Hypothalamus (tissue), 51 donors: ENCODE data around the gene MGAT2.
"Not testable (repeated sequence)": the region's sequence is repeated elsewhere in the genome, so short reads cannot be mapped to it uniquely, and the experiment has no call there.

Experiments
- DNase-seq, 51 donors: peaks; one replicate each; lab custom pipeline; 2025; lab: John Stamatoyannopoulos, UW

The MGAT2 gene

DNA sequence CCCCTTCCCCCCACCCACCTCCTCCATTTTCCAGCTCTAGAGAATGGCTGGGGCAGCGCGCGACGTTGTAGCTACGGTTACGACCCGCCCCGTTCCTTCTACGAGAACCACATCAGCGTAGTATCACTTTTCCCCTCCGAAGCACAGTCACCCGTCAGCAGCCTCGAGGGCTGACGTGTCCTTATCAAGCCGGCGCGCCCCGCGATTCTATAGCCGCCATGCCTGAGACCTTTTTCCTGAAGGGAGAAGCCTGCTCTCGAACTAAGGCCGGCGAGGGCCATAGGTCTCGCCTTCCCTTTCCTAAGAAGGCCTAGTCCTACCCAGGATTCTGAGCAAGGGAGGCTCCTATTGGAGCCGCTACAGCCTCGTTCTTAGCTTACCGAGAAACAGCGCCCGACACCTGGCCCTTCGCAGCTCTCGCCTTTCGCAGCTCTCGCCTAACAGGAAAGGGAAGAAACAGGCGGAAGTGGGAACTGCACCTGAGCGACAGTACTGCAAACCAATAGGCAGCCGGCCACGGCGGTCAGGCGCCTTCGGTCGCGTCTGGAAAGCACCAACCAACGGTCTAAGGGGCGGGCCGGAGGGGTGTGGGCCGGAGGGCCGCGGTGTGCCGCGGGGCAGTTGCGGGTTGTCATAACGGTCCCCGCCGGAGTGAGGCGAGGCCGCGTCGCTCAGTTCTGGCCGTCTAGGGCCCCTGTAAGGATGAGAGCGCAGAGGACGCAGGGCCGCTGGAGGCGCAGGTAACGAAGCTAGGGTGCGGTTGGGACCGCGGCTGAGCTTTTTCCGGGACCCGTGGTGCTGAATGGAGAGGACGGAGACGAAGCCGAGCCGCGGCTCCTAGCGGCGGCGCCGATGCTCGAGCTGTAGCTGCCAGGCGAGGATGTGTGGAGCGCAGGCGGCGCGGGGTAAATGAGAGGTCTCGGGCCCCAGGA is at the start of gene MGAT2, which contains the start of gene RPL36AL:
TSS of gene MGAT2 (plus strand) at position 618 of the 932 bp plus-strand sequence. CDS start 470 bp downstream, outside the sequence.
TSS of gene RPL36AL (minus strand) at position 445 of the 932 bp plus-strand sequence. CDS start 1,522 bp downstream, outside the sequence.
- peak; percentile 77 to 99 (median 96) for DNase-seq

DNA sequence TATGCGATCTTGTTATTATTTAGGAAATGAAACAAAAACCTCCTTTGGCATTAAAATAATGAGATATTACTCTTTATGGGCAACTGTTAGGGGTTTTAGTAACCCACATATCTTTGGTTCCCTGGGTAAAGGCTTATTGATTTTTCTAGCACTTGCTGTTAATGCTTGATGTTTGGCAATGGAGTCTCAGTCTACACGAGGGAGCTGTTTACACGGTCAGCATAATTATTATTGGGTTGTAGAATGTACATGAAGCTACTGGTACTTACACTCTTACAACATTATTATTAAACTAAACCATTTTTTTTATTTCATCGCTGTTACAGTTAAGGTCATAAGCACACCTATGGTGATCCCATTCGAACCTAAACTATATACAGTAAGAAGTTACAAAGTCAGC is 46.6 kb upstream of the MGAT2 start:
- DNase-seq: no peak

DNA sequence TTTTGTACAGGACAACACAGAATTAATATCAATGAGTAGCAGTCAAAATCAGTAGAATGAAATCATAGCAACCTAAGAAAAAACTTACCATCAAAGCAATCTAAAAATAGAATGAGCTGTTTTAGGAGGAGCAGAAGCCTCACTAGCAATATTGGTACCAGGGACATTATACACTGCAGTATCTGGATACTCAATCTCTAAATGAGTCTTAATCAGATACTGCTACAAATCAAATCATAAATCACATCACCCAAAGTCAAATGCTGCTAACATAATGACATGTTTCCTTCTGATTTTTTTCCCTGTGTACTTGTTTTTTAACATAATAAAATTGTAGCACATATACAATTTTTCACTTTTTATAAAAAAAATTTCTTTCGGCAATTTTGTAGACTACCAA is 42.5 kb upstream of the MGAT2 start:
- no peak for DNase-seq

DNA sequence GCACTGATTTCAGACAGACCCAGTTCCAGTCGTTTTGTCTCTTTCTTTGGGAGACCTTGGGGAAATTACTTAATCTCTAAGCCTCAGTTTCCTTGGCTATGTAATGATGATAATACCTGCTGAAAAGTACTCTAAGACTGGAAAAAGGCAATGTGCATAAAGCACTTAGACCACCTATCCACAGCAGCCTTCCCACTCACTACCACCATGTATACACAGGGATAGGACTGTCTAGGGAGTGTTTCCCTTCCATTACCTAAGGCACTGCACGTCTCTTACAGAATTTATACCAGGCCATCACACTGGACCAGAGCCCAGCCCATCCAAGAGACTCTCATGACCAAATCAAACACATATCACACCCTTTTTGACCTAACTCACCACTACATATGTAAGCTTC is 40.8 kb upstream of the MGAT2 start:
- DNase-seq: no peak

DNA sequence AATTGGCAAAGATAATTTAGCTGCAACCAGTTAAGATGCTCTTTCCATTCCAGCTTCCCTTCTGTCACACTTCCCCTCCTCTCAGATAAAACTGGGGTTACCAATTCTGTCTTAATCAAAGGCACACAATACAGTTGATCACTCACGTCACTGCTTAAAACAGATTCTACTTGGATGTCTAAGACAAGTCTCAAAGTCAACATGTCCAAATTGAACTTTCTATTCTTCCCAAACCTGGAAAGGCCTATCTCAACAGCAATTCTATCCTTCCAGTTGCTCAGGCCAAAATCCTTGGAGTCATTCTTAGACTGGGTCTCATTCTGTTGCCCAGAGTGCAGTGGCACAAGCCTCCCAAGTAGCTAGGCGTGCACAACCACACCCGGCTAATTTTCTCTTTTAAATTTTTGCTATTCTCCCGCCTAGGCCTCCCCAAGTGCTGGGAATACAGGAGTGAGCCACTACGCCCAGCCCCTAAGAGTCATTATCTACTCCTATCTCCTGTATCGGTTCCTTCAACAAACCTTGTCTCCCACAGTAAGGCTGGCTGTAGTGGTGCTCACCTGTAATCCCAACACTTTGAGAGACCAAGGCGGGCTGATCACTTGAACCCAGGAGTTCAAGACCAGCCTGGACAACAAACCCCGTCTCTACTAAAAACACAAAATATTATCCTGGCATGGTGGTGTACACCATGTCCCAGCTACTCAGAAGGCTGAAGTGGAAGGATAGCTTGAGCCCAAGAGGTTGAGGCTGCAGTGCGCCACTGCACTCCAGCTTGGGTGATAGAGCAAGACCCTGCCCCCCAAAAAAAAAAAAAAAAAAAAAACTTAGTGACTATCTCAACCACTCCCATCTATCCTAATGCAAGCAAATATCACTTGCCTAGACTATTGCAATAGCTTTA is 39.1 kb upstream of the MGAT2 start:
- DNase-seq: no peak

DNA sequence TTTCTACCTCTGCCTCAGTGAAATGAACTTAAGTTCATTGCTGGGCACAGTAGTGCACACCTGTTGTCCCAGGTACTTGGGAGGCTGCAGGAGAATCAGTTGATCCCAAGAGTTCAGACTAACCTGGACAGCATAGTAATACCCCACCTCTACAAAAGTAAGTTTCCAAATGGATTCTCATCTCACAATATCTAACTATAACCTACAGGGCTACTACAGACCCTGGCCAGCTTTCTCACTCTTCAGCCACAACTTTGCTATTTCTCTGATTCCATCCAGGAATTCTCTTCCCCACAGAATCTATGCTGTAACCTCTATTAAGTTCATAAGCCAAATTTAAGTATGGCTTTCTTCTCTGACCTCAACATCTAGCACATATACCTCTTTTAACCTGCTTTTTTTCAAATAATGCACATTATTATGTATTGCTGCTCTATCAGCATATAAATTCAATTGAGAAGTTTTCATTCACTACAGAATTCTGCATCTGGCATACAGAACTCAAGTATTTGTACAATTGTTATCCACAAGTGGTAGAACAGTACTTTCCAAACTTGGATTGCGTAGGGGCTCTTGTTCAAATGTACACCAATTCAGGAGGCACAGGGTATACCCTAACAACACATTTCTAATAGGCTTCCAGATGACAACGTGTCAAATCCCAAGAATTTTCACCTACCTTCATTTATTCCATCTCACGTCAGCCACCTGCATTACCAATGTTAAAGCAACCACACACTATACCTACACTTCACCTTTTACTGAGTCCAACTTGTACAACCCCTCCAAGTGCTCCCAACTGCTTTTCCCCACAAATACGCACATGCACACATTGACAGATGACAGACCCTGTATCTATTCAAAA is 38.3 kb upstream of the MGAT2 start:
- DNase-seq: no peak

DNA sequence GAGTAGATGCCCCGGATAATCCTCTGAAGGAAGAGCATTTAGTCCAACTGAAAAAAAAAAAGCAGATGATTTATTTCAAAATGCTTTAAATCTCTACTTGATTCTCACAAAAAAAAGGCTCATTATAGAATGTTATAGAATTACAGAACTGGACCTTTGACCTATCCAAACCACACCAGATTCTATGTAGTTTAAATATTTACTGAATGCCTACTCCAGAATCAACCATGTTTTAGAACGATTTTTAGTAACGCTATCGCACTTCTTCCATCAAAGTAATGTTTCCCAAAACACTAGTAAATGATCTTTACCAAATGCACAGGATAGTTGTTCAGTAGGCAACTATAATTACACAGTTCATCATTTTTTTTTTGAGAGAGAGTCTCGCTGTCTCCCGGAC is 37.0 kb upstream of the MGAT2 start:
- DNase-seq: no peak

DNA sequence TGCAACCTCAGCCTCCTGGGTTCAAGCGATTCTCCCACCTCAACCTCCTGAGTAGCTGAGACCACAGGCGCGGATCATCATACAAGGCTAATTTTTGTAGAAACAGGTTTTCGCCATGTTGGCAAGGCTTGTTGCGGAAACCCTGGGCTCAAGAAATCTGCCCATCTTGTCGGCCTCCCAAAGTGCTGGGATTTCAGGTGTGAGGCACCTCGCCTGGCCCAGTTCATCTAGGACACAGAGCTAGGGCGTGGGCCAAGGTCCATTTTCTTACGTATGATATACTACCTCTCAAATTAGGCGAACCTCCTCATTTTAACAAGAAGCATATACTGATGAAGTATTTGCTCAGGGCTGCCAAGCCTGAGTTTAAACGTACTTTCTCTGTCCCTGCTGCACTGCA is 36.5 kb upstream of the MGAT2 start:
- DNase-seq: no peak

DNA sequence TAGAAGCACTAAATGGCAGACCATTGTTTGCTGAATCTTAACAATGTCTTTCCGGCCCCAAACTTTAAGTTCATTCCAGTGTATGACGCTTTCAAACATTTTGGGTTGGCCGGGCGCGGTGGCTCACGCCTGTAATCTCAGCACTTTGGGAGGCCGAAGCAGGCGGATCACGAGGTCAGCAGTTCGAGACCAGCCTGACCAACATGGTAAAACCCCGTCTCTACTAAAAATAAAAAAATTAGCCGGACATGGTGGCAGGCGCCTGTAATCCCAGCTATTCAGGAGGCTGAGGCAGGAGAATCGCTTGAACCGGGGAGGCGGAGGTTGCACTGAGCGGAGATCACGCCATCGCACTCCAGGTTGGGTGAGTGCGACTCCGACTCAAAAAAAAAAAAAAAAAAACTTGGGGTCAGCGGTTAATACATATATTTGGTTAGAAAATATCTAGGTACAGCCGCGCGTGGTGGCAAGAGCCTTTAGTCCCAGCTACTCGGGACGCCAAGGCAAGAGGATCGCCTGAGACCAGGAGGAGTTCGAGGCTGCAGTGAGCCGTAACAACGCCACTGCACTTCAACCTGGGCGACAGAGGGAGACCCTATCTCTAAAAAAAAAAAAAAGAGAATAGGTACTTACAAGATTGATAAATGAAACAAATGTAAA is 35.5 kb upstream of the MGAT2 start:
- DNase-seq: not testable (repeated sequence)

DNA sequence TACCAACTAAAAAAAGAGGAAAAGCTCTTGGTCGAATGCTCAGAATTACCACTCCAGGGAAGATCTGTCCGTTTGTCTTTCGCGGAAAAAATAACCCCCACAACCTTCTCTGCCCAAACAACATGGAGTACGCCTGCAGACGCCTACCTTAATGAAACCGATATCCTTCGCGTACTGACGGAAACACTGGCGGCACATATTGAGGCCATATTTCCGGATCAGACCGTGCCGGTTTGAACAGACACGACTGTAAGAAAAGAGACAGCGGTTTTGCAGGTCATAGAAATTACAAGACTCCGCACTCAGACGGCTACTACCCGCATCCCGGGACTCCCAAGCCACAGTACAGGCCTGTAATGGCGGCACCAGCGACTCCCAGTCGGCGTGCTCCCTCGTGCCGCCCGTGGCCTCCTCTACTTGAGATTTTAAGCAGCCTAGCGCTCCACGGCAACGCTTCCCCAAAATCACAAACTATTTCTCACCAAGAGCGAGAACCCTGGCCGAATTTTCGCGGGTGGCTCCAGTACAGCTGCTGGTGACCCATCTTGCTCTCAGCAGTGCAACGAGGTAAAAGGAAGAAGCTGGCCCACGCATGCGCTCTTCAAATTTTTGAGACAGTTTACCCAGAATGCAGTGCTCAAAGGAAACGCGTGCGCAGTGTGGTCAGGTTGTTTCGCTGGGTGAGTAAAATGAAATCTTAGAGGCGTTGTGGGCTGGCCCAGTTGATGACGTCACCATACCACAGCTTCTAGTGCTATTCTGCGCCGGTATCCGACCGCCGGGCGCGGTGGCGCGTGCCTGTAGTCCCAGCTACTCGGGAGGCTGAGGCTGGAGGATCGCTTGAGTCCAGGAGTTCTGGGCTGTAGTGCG is 34.6 kb upstream of the MGAT2 start, which contains the start of gene RPS29:
TSS of gene RPS29 (minus strand) at position 578 of the 870 bp plus-strand sequence. CDS start at position 544, 34 bp downstream.
- peak; percentile 74 to 99 (median 92) for DNase-seq

DNA sequence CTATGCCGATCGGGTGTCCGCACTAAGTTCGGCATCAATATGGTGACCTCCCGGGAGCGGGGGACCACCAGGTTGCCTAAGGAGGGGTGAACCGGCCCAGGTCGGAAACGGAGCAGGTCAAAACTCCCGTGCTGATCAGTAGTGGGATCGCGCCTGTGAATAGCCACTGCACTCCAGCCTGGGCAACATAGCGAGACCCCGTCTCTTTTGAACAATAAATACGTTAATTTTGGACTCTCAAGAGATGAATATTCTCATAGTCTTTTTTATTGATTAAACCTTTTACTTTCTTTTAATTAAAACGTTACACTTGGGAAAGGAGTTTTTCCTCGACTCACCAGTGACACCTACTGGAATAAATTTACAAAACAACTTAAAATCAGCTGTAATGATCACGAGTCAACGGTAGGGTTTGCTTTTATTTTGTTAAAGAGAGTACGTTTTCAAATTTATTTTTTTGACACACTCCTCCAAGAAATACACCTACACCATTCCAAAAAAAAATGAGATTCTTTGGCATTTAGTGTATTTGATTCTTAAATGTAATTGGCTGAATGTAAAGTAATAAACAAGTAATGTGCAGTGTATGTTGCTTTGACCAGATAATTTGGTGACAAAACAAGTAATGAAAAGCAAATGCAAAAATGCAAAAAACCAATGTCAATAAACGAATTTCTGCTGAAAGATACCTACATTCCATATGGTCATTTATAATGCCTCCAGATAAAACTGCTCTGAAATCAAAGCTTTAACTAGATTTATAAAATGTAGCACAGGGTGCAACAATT is 33.7 kb upstream of the MGAT2 start:
- DNase-seq: peak in 6 of 51 donors; percentile 22 to 78 (median 43)

DNA sequence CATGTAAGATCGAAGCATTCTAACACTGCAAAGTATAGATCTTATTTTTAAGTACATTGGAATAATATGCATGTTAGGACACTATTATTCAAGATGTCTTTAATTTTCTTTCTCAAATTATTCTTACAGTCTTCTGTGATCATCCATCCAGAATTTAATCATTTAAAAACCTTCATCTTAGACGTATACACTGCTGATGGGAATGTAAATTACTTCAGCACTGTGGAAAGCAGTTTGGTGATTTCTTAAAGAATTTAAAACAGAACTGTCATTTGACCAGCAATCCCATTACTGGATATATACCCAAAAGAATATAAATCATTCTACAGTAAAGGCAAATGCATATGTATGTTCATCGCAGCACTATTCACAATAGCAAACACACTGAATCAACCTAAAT is 31.2 kb upstream of the MGAT2 start:
- DNase-seq: no peak

DNA sequence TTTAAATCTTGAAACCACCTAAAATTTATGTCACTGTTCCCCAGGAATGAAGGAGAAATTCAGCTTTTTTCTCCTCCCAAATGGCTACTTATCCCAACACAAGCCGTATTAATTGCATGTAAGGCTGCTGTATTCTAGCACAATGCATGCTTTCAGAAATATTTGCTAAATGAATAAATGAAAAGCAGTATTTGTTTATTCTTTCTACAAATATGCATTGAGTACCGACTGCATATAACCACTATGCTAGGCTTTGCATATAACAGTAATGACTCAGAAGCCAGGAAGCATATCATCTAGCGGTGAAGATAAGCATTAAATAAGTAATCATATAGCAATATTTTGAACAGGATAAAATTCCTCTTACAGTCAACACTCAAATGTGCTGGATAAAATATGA is 27.6 kb upstream of the MGAT2 start:
- DNase-seq: no peak

DNA sequence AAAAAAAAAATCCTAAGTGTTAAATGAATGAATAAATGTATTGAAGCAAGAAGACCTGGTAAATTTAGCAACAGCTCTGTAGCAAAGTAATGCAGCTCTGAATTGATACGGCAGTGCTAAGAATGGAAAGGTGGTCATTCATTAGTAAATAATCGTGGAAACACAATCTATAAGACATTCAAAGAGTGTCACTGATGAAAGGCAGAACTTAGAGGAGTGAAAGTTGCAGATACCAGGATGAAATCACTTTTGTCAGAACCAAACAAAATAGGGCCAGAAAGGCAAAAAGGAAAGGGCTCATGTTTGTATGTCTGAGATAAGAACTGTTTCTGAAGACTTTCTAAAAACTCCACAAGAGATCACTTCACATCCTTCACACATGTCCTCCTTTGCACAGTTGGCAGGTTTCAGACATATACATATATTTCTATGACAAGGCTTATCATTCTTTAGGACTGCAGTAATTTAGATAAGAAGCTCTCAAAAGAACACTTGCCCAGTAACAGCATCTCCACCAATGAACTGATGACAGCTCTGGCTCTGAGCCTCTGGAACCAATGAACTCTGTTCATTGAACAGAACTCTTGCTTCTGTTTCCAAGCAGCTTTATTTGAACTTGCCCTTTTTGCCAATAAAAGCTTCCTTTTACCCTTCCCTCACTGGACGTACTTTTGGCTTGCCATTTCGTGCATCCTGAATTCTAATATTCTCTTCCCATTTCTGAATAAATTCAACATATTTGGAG is 26.1 kb upstream of the MGAT2 start:
- DNase-seq: peak in 5 of 51 donors; percentile 0 to 15 (median 8)

DNA sequence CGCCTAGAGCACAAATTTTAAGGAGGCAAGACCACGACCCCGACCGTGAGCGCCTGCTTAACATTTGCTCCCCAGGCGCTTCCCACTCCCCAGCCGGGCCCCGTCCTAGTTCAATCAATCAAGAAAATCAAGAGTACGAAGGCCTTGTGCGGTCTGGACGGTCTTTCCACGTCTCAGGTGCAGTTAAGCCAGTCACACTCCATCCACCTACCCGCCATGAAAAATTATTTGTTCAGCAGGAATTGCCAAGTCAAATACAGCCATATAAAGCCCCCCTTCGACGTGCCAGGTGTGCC is 22.5 kb upstream of the MGAT2 start:
- peak in 4 of 51 donors; percentile 17 to 55 (median 30) for DNase-seq

DNA sequence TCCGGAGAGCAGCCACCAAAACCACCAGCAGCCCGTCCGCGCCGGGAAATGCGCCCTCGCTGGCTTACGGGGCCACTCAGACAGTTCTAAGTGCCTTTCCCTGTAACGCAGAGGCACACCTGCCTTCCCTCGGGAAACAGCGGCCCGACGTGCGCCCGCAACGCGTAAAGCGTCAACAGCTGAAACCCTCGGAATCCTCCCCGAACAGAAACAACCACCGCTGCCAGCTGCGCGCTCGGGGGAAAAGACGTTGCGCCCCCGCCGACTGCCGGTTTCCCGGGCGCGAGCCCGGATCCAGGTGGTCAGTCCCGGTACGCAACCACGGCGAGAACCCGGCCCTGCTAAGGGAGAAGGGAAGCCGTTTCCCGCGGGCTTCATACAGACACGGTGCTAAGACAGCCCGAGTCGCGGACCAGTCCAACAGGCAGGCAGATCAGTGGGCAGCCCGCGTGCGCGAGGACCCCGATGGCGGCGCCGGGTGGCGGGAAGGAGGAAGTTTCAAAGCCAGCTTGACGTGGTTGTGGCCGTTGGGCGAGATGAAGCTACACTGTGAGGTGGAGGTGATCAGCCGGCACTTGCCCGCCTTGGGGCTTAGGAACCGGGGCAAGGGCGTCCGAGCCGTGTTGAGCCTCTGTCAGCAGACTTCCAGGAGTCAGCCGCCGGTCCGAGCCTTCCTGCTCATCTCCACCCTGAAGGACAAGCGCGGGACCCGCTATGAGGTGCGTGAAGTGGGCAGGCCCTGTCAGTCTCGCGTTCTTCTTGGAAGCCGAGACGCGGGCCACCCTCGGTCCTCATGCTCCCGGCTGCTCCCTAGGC is 21.9 kb upstream of the MGAT2 start, which contains the start of gene LRR1:
TSS of gene LRR1 (plus strand) at position 456 of the 816 bp plus-strand sequence. CDS start at position 537, 81 bp downstream.
- DNase-seq: peak in 50 of 51 donors; percentile 16 to 86 (median 68)
